Stimulated activated CD8-positive, alpha-beta memory T cell treated with anti-CD3 and anti-CD28 coated beads, Interleukin-15, amount 100 ng/mL, for 24 hours (primary cell): Measurements from ENCODE around the gene TAF13.
"Not testable (repeated sequence)": the region's sequence is repeated elsewhere in the genome, so short reads cannot be mapped to it uniquely, and the experiment has no call there.

Experiments
- DNase-seq: peaks from one replicate; pipeline ENCODE4 v3.0.0-alpha.2; 2020; ENCODE audit warnings: low read depth

The TAF13 gene

GRCh38 chr1:109091078-109091838, 15.5 kb upstream of the TAF13 start:
- no peak for DNase-seq

- peak; percentile 57 for DNase-seq
These were observed 14.6 kb upstream of the TAF13 start, which contains the start of gene TMEM167B for GRCh38 chr1:109090196-109091077. TSS of gene TMEM167B (plus strand) at chr1:109090764. CDS start at chr1:109090873, 109 bp downstream.

- no peak for DNase-seq
These were observed 13.6 kb upstream of the TAF13 start for GRCh38 chr1:109089242-109090015.

GRCh38 chr1:109084563-109085517, 9.0 kb upstream of the TAF13 start:
- DNase-seq = no peak

GRCh38 chr1:109083923-109084322, 8.1 kb upstream of the TAF13 start:
- no peak for DNase-seq

- no peak for DNase-seq
These were observed 7.7 kb upstream of the TAF13 start for GRCh38 chr1:109083501-109083900.

- DNase-seq = no peak
These were observed 4.8 kb upstream of the TAF13 start for GRCh38 chr1:109080441-109081082.

GRCh38 chr1:109079240-109079622, 3.4 kb upstream of the TAF13 start:
- no peak for DNase-seq

GRCh38 chr1:109078317-109078716, 2.5 kb upstream of the TAF13 start:
- DNase-seq = no peak

- DNase-seq = no peak
These were observed 6.5 kb downstream of the TAF13 start for GRCh38 chr1:109069294-109069693.

- no peak for DNase-seq
These were observed 7.9 kb downstream of the TAF13 start for GRCh38 chr1:109067883-109068282.

- no peak for DNase-seq
These were observed 10.7 kb downstream of the TAF13 start for GRCh38 chr1:109065137-109065536.

GRCh38 chr1:109061183-109061582, 14.6 kb downstream of the TAF13 start:
- no peak for DNase-seq

GRCh38 chr1:109060707-109061106, 15.1 kb downstream of the TAF13 start:
- DNase-seq = no peak

- DNase-seq = no peak
These were observed 16.8 kb downstream of the TAF13 start for GRCh38 chr1:109059026-109059425.

- DNase-seq = no peak
These were observed 19.7 kb downstream of the TAF13 start for GRCh38 chr1:109056064-109056463.

GRCh38 chr1:109052145-109052544, 23.7 kb downstream of the TAF13 start:
- not testable (repeated sequence) for DNase-seq

GRCh38 chr1:109050228-109050995, 25.4 kb downstream of the TAF13 start:
- DNase-seq = no peak

- DNase-seq = no peak
These were observed 27.5 kb downstream of the TAF13 start for GRCh38 chr1:109048335-109048734.

- no peak for DNase-seq
These were observed 28.5 kb downstream of the TAF13 start for GRCh38 chr1:109047339-109047738.
